HG03565 (cell line): ENCODE data around the gene SELENOH.
A peak's percentile ranks its signal among the peaks of the same experiment; 100 is the strongest.

Experiments
- ATAC-seq: cut with Tn5 transposase; IDR thresholded peaks from one replicate; pipeline ENCODE4 v1.9.1; 2021; ENCODE audit warnings: mild to moderate bottlenecking, moderate library complexity; ENCODE audit not compliant: unreplicated experiment

Gene SELENOH

GRCh38 chr11:57745206-57745605 lies 3.9 kb downstream of the SELENOH start:
- ATAC-seq = no peak

DNA sequence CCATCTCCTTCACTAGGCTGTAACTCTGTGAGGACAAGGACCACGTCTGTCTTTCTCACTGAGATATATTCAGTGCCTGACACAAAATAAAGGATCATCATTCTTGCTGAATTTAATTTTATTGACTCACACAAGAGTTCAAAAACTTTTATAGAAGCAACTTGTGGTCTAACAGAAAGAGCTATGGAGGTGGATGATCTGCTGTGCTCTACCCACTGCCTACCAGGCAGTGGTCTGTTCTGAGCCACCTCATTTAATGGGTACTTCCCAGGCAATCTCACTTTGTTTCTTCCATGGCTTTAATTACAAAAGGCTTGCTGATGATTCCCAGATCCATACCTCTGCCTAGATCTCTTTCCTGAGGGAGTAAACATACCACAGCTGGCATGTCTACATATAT lies 5.6 kb downstream of the SELENOH start:
- no peak for ATAC-seq

- ATAC-seq = no peak
Observed at GRCh38 chr11:57751176-57751575, 9.9 kb downstream of the SELENOH start.

DNA sequence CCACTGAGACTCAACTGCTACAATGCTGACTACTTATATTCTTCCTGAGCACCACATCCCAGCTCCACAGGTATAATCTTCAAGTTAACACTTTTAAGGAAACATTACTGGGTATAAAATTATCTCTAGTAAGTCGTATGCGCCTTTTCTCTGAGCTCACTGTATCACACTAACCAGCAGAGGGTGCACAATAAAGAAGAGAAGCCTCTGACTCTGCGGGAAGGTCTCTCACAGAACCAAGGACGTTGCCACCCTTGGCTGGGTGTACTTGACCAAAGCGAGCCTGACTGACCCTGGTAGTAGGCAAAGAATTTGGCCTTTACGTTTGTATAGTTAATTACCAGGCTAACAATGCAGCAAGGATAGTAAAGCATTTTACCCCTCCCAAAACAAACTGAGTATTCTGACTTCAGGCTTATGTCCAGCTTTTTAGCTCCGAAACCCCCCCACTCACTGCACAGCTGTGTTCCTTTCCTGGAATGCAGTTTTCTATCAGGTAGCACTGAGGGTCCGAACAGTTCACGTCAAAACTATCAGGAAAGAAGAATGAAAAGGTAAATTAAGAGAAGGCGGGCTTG lies 10.5 kb downstream of the SELENOH start, which contains the start of gene BTBD18:
TSS of gene BTBD18 (minus strand) at position 144 of the 578 bp plus-strand sequence. CDS start 631 bp downstream, outside the sequence.
- ATAC-seq = no peak

GRCh38 chr11:57752954-57753353 lies 11.7 kb downstream of the SELENOH start:
- ATAC-seq = no peak

DNA sequence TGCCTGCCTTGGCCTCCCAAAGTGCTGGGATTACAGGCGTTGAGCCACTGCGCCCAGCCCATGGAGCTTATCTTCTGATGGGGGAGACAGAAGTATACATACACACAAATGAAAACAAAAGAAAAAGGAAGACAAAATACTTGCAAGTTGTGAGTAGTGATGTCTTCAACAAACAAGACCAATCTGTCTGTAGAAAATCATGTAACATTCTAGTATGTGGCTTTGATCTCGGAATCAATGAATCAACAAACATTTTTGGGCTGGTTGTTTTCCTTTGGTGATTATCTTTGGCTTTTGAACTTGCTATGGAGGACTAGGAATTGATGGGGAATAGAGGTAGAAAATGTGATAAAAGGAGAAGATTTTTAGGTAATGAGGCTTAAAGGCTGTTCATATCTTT lies 16.9 kb downstream of the SELENOH start:
- no peak for ATAC-seq

DNA sequence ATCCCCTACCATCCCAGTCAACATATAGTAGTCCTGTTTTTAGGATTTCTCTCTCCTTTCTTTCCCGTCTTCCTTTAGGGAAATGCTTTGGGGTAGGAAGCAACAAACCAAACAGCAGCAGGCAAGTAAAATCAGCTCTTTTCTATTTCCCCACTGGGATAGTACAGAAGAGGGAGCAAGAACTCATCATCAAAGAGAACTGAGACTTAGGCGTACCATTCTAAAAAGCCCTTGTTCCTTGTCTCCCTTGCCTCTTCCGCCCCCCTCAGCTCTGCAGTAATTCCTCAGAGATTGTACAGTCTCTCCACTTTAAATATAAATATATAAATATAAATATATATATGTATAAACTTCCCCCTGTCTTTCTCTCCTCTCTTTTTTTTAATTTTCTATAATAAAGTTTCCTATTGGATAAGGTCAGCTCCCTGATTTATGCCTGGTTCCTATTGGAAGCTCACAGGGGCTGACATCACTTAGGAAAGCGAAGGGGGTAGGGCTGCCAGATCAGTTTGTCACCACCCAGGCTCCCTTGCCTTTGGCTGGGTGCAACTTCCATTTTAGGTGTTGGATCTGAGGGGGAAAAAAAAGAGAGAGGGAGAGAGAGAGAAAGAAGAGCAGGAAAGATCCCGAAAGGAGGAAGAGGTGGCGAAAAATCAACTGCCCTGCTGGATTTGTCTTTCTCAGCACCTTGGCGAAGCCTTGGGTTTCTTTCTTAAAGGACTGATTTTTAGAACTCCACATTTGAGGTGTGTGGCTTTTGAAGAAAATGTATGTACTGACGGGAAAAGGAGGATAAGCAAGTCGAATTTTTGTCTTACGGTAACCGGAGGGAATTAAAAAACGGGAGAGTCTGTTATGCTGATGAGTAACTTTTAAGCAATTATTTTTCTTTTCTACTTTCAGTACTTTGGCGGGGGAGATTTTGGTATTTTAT lies 20.3 kb downstream of the SELENOH start, which contains the start of gene CTNND1:
TSS of gene CTNND1 (plus strand) at position 502 of the 934 bp plus-strand sequence. CDS start 29,677 bp downstream, outside the sequence.
- ATAC-seq = peak; percentile 70

GRCh38 chr11:57762235-57762861 lies 21.1 kb downstream of the SELENOH start:
- no peak for ATAC-seq

- no peak for ATAC-seq
Observed at GRCh38 chr11:57763568-57763967, 22.3 kb downstream of the SELENOH start.

- ATAC-seq = no peak
Observed at GRCh38 chr11:57764021-57764420, 22.7 kb downstream of the SELENOH start.

DNA sequence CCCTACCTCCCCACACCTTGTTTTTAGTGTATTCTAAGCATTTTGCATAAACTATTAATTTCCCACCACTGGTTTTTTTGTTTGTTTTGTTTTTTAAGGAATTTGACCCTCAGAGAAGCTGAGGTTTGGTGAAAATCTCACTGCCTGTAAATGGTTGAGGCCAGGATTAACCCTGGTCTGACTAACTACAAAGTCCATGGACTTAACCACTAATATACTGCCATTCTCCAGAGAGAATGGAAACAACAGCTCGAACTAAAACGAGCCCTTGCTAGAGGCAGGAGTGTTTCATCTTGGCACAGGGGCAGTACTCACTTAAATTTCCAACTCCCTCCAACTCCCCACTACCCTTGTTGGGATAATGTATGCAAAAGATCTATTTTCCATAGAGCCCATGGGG lies 23.3 kb downstream of the SELENOH start:
- no peak for ATAC-seq

DNA sequence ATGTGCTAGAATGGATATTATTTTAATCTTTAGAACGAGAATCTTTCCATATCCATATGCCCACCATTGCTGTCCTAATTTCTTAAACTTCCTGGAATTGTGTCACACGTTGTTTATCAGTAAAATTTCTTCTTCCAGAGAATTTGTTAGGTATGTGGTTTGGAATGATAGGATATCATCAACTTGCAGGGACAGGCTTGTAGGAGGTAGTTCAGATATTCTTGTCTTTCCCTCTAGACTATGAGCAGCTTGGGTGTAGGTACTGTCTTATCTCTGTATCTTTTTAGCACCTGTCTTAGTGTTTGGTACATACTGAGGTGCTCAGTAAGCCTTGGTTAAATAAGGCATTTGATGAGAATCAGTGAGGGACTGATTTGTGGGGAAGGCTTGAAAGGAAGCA lies 23.7 kb downstream of the SELENOH start:
- ATAC-seq = no peak

DNA sequence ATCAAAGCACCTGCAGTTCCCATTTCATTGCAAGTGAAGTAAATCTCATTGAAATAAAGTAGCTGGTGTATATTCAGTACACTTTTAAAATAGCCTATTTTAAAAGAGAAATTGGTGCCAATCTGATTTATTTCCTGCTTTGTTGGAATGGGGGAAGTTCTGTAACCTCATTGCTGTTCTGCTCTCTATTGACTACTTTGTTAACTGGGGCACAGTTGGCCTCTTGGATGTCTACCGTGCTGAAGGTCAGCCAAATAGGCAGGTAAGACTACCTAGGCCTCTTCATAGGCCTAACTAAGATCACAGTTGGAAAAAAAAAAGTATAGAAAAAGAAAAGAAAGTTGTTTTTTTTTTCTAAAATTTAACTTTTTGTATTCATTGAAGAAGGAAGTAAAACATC lies 29.5 kb downstream of the SELENOH start:
- ATAC-seq = no peak

GRCh38 chr11:57771365-57771764 lies 30.1 kb downstream of the SELENOH start:
- ATAC-seq = no peak

DNA sequence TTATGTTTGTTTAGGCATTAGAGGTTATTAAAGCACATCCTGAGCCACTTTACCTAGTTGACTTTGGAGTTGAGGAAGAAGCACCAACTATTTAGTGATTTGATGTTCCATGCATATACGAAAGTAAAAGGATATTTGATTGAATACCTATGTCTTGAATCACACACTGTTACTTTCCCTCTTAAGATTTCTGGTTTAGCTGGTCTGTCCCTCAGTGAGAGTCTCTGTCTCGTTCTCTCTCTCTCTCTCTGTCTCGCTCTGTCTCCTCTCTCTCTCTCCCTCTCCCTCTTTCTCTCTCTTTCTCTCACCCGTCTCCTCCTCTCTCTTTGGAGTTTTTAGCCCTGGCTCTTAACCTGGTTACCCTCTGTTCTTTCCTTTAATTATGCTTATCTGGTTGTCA lies 31.3 kb downstream of the SELENOH start:
- ATAC-seq = no peak

- ATAC-seq = no peak
Observed at GRCh38 chr11:57773026-57773598, 31.8 kb downstream of the SELENOH start.

DNA sequence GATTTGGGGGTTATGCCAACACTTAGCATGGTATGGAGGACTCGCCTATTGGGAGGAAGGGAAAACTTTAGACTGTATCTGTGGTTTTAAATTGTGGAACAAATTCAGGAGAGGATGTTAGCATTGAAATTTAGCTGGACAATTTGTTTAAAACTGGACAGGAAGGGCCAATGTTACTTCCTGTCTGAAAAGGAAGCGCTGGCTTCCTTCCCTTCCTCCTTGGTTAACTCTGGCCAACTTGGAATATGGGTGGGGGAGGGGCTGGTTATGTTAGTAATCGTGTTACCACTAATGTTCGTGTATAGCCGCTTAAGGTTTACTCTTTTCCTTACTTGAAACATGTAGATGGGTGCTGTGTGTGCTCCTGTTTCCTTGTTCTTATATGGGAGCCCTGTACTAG lies 34.2 kb downstream of the SELENOH start:
- no peak for ATAC-seq

GRCh38 chr11:57776031-57776521 lies 34.8 kb downstream of the SELENOH start:
- no peak for ATAC-seq

DNA sequence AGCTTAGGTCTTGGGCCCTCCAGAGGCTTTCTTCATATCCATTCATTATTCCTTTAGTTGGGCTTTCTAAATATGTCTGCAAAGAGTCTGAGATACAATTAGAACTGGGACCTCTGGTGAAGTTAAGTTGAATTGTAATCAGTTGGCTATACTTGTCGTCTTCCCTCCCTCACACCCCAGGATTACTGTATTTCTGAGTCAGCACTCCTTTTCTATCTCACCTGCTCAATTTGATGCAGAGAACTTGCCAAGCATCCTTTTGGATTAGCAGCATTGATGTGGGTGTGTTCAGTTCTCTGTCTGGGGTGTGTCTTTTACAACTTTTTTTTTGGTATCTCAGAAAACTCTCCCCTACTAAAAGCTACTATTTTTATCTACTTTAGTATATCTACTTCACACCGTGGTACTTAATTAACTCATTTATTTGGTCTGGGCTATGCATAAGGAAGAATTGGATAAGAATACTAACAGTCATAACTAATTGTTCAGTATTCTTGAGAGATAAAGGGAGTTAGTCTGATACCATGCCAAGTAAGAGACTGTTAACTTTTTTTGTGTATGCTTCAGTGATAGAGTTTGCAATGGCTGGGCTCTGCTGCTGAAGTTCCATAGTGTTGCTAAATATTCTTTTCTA lies 35.4 kb downstream of the SELENOH start:
- ATAC-seq = no peak

- no peak for ATAC-seq
Observed at GRCh38 chr11:57777969-57778317, 36.7 kb downstream of the SELENOH start.
